Measurements from ENCODE around the gene TTC39C. TPM values are rescaled to one million over a fixed set of nuclear protein-coding genes. Genes with fewer than 3 reads are reported as not detected.

TTC39C gene
- 0.65 and 1.8 TPM in 2 replicates for total RNA-seq

GRCh38 chr18:24014062-24014985 is at the start of gene TTC39C:
Gene TTC39C (plus strand): TSS chr18:24014754. CDS start chr18:24014872, 118 bp downstream.

GRCh38 chr18:24138789-24139616 is 124.4 kb downstream of the TTC39C start, which contains the start of gene CABYR:
Gene CABYR (plus strand): TSS chr18:24139062. CDS start chr18:24143115, 4,053 bp downstream.

Other genes starting within 250 kb of the TTC39C start
- 0.22 and 1.0 TPM in 2 replicates for gene CABYR, start 124.3 kb downstream of the TTC39C start, total RNA-seq

All from dermis lymphatic vessel endothelial cell (primary cell).